SK-N-SH (cell line): ENCODE results near the gene OAS1. TPM values are rescaled to one million over a fixed set of nuclear protein-coding genes. Genes with fewer than 3 reads are reported as not detected.
"Not testable (repeated sequence)": the region's sequence is repeated elsewhere in the genome, so short reads cannot be mapped to it uniquely, and the experiment has no call there.

Experiments used
- CTCF ChIA-PET: fragments of 300-600, 350-600 bp; formaldehyde crosslinking; extraction: SDS; loops from one replicate; lab custom pipeline; 2021; lab: Yijun Ruan, JAX
- POLR2A ChIA-PET: fragments of 350-600 bp; sonication (Branson Sonifier 250); formaldehyde crosslinking; extraction: SDS; loops from one replicate; lab custom pipeline; 2020; ENCODE audit warnings: antibody characterized with exemption, inconsistent platforms; lab: Yijun Ruan, JAX
- DNase-seq: peaks from one replicate; pipeline ENCODE4 v3.0.0; 2012
- H2AFZ ChIP-seq: fragments of 200-600 bp; sonication (generic); 2 replicates; pipeline ENCODE4 v1.8.1; 2016; ENCODE audit warnings: antibody characterized with exemption, mild to moderate bottlenecking, low read depth
- H3F3A ChIP-seq: fragments of 200-600 bp; sonication (generic); replicated peaks from 2 replicates; pipeline ENCODE3; 2016; ENCODE audit warnings: antibody characterized with exemption, mild to moderate bottlenecking; ENCODE audit not compliant: insufficient read depth
- H3K27ac ChIP-seq, 2 experiments: fragments of 200-500 bp in 1 of 2; fragments of 200-600 bp in 1 of 2; sonication (Bioruptor generic) in 1 of 2; sonication (generic), shearing (Covaris generic) in 1 of 2; 2 replicates each; pipeline versions ENCODE4 v1.5.1 to v1.6.1; 2014 to 2016; ENCODE audit warnings: low read depth in 2 of 2, inconsistent platforms in 1 of 2, low read length in 1 of 2, mild to moderate bottlenecking in 1 of 2, mixed read lengths in 1 of 2
- H3K27me3 ChIP-seq: fragments of 200-600 bp; sonication (generic), shearing (Covaris generic); 2 replicates; pipeline ENCODE4 v1.6.1; 2016; ENCODE audit warnings: mixed run types; ENCODE audit not compliant: insufficient read depth
- H3K36me3 ChIP-seq, 2 experiments: fragments of 200-500 bp in 1 of 2; fragments of 200-600 bp in 1 of 2; sonication (Bioruptor generic) in 1 of 2; sonication (generic) in 1 of 2; replicated peaks in 1 of 2; 2 replicates each; pipeline versions ENCODE3 to v1.5.1; 2014 to 2016; ENCODE audit warnings: low read length in 1 of 2, mild to moderate bottlenecking in 1 of 2; ENCODE audit not compliant: insufficient read depth in 2 of 2, control insufficient read depth in 1 of 2
- H3K4me1 ChIP-seq, 2 experiments: fragments of 200-500 bp in 1 of 2; fragments of 200-600 bp in 1 of 2; sonication (Bioruptor generic) in 1 of 2; sonication (generic), shearing (Covaris generic) in 1 of 2; 2 replicates each; pipeline versions ENCODE4 v1.5.1 to v1.6.1; 2014 to 2016; ENCODE audit warnings: low read depth in 1 of 2, low read length in 1 of 2, mixed run types in 1 of 2; ENCODE audit not compliant: insufficient read depth in 2 of 2, control insufficient read depth in 1 of 2
- H3K4me2 ChIP-seq: fragments of 200-600 bp; sonication (generic), shearing (Covaris generic); 2 replicates; pipeline ENCODE4 v1.6.1; 2017; ENCODE audit warnings: mixed run types
- H3K4me3 ChIP-seq, 2 experiments: fragments of 200-500 bp in 1 of 2; fragments of 200-600 bp in 1 of 2; sonication (Bioruptor generic) in 1 of 2; sonication (generic), shearing (Covaris generic) in 1 of 2; 2 replicates each; pipeline versions ENCODE4 v1.5.1 to v1.8.1; 2014 to 2016; ENCODE audit warnings: low read depth in 2 of 2, inconsistent platforms in 1 of 2, low read length in 1 of 2, mild to moderate bottlenecking in 1 of 2, mixed read lengths in 1 of 2, moderate library complexity in 1 of 2
- H3K79me2 ChIP-seq: fragments of 200-600 bp; sonication (generic); 2 replicates; pipeline ENCODE4 v1.8.1; 2017; ENCODE audit warnings: mild to moderate bottlenecking; ENCODE audit not compliant: insufficient read depth
- H3K9ac ChIP-seq: fragments of 200-600 bp; sonication (generic); 2 replicates; pipeline ENCODE4 v1.6.1; 2017; ENCODE audit warnings: mixed run types
- H3K9me2 ChIP-seq: fragments of 200-600 bp; sonication (generic); 2 replicates; pipeline ENCODE4 v1.6.1; 2017; ENCODE audit warnings: mixed run types
- H3K9me3 ChIP-seq: fragments of 200-600 bp; sonication (generic); 2 replicates; pipeline ENCODE4 v1.6.1; 2017; ENCODE audit warnings: mixed run types, mild to moderate bottlenecking, moderate library complexity
- H4K20me1 ChIP-seq: fragments of 200-600 bp; sonication (generic); 2 replicates; pipeline ENCODE4 v1.6.1; 2017; ENCODE audit warnings: mild to moderate bottlenecking, mixed run types; ENCODE audit not compliant: insufficient read depth
- CHD2 ChIP-seq: fragments of 150-350 bp; IDR thresholded peaks from 2 replicates; pipeline ENCODE4 v1.6.1; 2018; ENCODE audit warnings: low read length; ENCODE audit not compliant: partially characterized antibody
- CTCF ChIP-seq: fragments of 200-600 bp; sonication (generic); IDR thresholded peaks from 2 replicates; pipeline ENCODE4 v1.6.1; 2017; ENCODE audit warnings: antibody characterized with exemption, mild to moderate bottlenecking, moderate library complexity
- EP300 ChIP-seq, 2 experiments: IDR thresholded peaks; 2 replicates each; pipeline versions ENCODE4 v1.4.0 to v1.6.1; 2012; ENCODE audit warnings: borderline replicate concordance in 1 of 2, low read depth in 1 of 2, low read length in 1 of 2
- EZH2phosphoT487 ChIP-seq: fragments of 200-600 bp; sonication (generic); IDR thresholded peaks from 2 replicates; pipeline ENCODE4 v1.6.1; 2017; ENCODE audit warnings: low read depth, mixed run types, mild to moderate bottlenecking, antibody characterized with exemption, moderate library complexity, borderline replicate concordance
- FOSL2 ChIP-seq: IDR thresholded peaks from 2 replicates; pipeline ENCODE4 v1.4.0; 2012; ENCODE audit warnings: low read depth, mild to moderate bottlenecking, moderate library complexity, borderline replicate concordance
- FOXJ3 ChIP-seq: sonication (generic); formaldehyde crosslinking; IDR thresholded peaks from 2 replicates; pipeline ENCODE4 v1.5.1; 2020; ENCODE audit warnings: mild to moderate bottlenecking, missing genetic modification reagents
- FOXM1 ChIP-seq: IDR thresholded peaks from 2 replicates; pipeline ENCODE4 v1.4.0; 2012; ENCODE audit warnings: low read depth, mild to moderate bottlenecking
- GABPA ChIP-seq: IDR thresholded peaks from 2 replicates; pipeline ENCODE4 v1.4.0; 2012; ENCODE audit warnings: low read depth, mild to moderate bottlenecking
- MAX ChIP-seq: IDR thresholded peaks from 2 replicates; pipeline ENCODE4 v1.4.0; 2012; ENCODE audit warnings: low read depth
- NFIC ChIP-seq: IDR thresholded peaks from 2 replicates; pipeline ENCODE4 v1.4.0; 2012; ENCODE audit warnings: borderline replicate concordance
- NRF1 ChIP-seq: IDR thresholded peaks from 2 replicates; pipeline ENCODE4 v1.6.1; 2012; ENCODE audit warnings: low read depth, mild to moderate bottlenecking, low read length
- RCOR1 ChIP-seq: fragments of 150-350 bp; IDR thresholded peaks from 2 replicates; pipeline ENCODE4 v1.6.1; 2017; ENCODE audit warnings: antibody characterized with exemption, low read length
- REST ChIP-seq: IDR thresholded peaks from 2 replicates; pipeline ENCODE4 v1.6.1; 2012; ENCODE audit warnings: mild to moderate bottlenecking, low read depth, low read length, moderate library complexity
- RXRA ChIP-seq: IDR thresholded peaks from 2 replicates; pipeline ENCODE4 v1.4.0; 2012; ENCODE audit warnings: low read depth, mild to moderate bottlenecking, borderline replicate concordance
- SIN3A ChIP-seq: IDR thresholded peaks from 2 replicates; pipeline ENCODE4 v1.6.1; 2012; ENCODE audit warnings: low read depth, mild to moderate bottlenecking, low read length, moderate library complexity, borderline replicate concordance
- SMC3 ChIP-seq: IDR thresholded peaks from 2 replicates; pipeline ENCODE4 v1.6.1; 2012; ENCODE audit warnings: low read depth, low read length, improper control_type of control experiment
- TAF1 ChIP-seq: IDR thresholded peaks from 2 replicates; pipeline ENCODE4 v1.6.1; 2012; ENCODE audit warnings: low read depth, mild to moderate bottlenecking, low read length, moderate library complexity, borderline replicate concordance
- TCF12 ChIP-seq: IDR thresholded peaks from 2 replicates; pipeline ENCODE4 v1.4.0; 2012
- TEAD4 ChIP-seq: IDR thresholded peaks from 2 replicates; pipeline ENCODE4 v1.4.0; 2012; ENCODE audit warnings: mild to moderate bottlenecking, borderline replicate concordance; ENCODE audit not compliant: insufficient read depth
- WGBS: methylation state at CpG from one replicate; pipeline ENCODE4 v1.1.6; 2017; ENCODE audit warnings: low lambda C conversion rate; 5-methylcytosine and 5-hydroxymethylcytosine counted together
- polyA plus RNA-seq, 3 experiments: library from polyadenylated mRNA; depleted of rRNA; stranded (reverse); fragments of >200 nt; gene quantifications; 2 replicates each; pipeline ENCODE4 v1.2.3, GENCODE V29; 2012

Gene OAS1
- polyA plus RNA-seq, 1 of the 3 experiments (the other 2 are of a cell fraction): 1.1 TPM

- H3K27ac ChIP-seq: no peak overlapping the region
- H3K4me3 ChIP-seq: no peak overlapping the region
- H2AFZ ChIP-seq: no peak overlapping the region
- no peak for DNase-seq
- H3K9me2 ChIP-seq: no peaks in the 10 kb centered on the region
- H3K79me2 ChIP-seq: no peaks in the 10 kb centered on the region
- no peaks in the 10 kb centered on the region for H3K27me3 ChIP-seq
- no peaks in the 10 kb centered on the region for H3F3A ChIP-seq
- no peaks in the 10 kb centered on the region for H3K36me3 ChIP-seq
- H4K20me1 ChIP-seq: no peaks in the 10 kb centered on the region
- TF ChIP-seq EZH2phosphoT487 (no peak), FOXJ3 (CRISPR knock-in tag) (no peak), NFIC (no peak), FOXM1 (no peak), RXRA (no peak), MAX (no peak), FOSL2 (no peak), CHD2 (no peak), NRF1 (no peak), SMC3 (no peak), GABPA (no peak), TAF1 (no peak), TEAD4 (no peak), CTCF (no peak), EP300 (IDR thresholded peaks at IDR 0.05; ENCODE audit: borderline replicate concordance in 1 of 2, low read depth in 1 of 2, low read length in 1 of 2) (no peak), TCF12 (no peak), RCOR1 (no peak), SIN3A (no peak), REST (no peak)
- TF ChIP-seq, all 33 proteins: peak for 0
- WGBS: 68% methylated on average over 1 of the region's 1 CpG
- Histone ChIP-seq H3K4me1 (peaks cover 0 to 5% of the 10 kb centered on the region in 2 experiments; a peak in 1 of 4 replicates), H3K9me3 (0 out of 2 replicates have a peak, but pooled peaks cover 5% of the 10 kb centered on the region), H3K4me2 (no peak overlapping the region), H3K9ac (no peak overlapping the region)
- ChIA-PET CTCF (no interaction called here), POLR2A (no interaction called here)
These were observed 6.4 kb downstream of the OAS1 start for GRCh38 chr12:112913038-112913688.

DNA sequence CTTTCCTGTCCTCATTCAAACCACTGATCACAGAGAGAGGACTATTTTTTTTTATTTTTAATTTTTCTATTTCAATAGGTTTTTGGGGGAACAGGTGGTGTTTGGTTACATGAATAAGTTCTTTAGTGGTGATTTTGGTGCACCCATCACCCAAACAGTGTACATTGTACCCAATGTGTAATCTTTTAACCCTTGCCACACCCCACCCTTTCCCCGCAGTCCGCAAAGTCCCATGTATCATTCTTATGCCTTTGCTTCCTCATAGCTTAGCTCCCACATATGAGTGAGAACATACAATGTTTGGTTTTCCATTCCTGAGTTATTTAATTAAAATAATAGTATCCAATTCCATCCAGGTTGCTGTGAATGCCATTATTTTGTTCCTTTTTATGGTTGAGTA is 7.1 kb downstream of the OAS1 start:
- not testable (repeated sequence) for H3K4me1 ChIP-seq

More for the DNA sequence above, 7.1 kb downstream of the OAS1 start:
- H3K9me3 ChIP-seq, POLR2A ChIA-PET, H3K9me2 ChIP-seq, H4K20me1 ChIP-seq, H3K4me3 ChIP-seq, CTCF ChIA-PET, H3F3A ChIP-seq, H3K9ac ChIP-seq, H3K27me3 ChIP-seq, H3K36me3 ChIP-seq, H3K79me2 ChIP-seq, DNase-seq, H3K4me2 ChIP-seq, H2AFZ ChIP-seq, H3K27ac ChIP-seq: not testable (repeated sequence)
- WGBS: 97% methylated on average over 2 of the region's 2 CpGs
